SK-N-SH (cell line): ENCODE results near the gene DUOX2. TPM values are rescaled to one million over a fixed set of nuclear protein-coding genes. Genes with fewer than 3 reads are reported as not detected.

Source experiments
- CTCF ChIA-PET: fragments of 300-600, 350-600 bp; formaldehyde crosslinking; extraction: SDS; loops from one replicate; lab custom pipeline; 2021; lab: Yijun Ruan, JAX
- POLR2A ChIA-PET: fragments of 350-600 bp; sonication (Branson Sonifier 250); formaldehyde crosslinking; extraction: SDS; loops from one replicate; lab custom pipeline; 2020; ENCODE audit warnings: antibody characterized with exemption, inconsistent platforms; lab: Yijun Ruan, JAX
- DNase-seq: peaks from one replicate; pipeline ENCODE4 v3.0.0; 2012
- H2AFZ ChIP-seq: fragments of 200-600 bp; sonication (generic); 2 replicates; pipeline ENCODE4 v1.8.1; 2016; ENCODE audit warnings: antibody characterized with exemption, mild to moderate bottlenecking, low read depth
- H3F3A ChIP-seq: fragments of 200-600 bp; sonication (generic); replicated peaks from 2 replicates; pipeline ENCODE3; 2016; ENCODE audit warnings: antibody characterized with exemption, mild to moderate bottlenecking; ENCODE audit not compliant: insufficient read depth
- H3K27ac ChIP-seq, 2 experiments: fragments of 200-500 bp in 1 of 2; fragments of 200-600 bp in 1 of 2; sonication (Bioruptor generic) in 1 of 2; sonication (generic), shearing (Covaris generic) in 1 of 2; 2 replicates each; pipeline versions ENCODE4 v1.5.1 to v1.6.1; 2014 to 2016; ENCODE audit warnings: low read depth in 2 of 2, inconsistent platforms in 1 of 2, low read length in 1 of 2, mild to moderate bottlenecking in 1 of 2, mixed read lengths in 1 of 2
- H3K27me3 ChIP-seq: fragments of 200-600 bp; sonication (generic), shearing (Covaris generic); 2 replicates; pipeline ENCODE4 v1.6.1; 2016; ENCODE audit warnings: mixed run types; ENCODE audit not compliant: insufficient read depth
- H3K36me3 ChIP-seq, 2 experiments: fragments of 200-500 bp in 1 of 2; fragments of 200-600 bp in 1 of 2; sonication (Bioruptor generic) in 1 of 2; sonication (generic) in 1 of 2; replicated peaks in 1 of 2; 2 replicates each; pipeline versions ENCODE3 to v1.5.1; 2014 to 2016; ENCODE audit warnings: low read length in 1 of 2, mild to moderate bottlenecking in 1 of 2; ENCODE audit not compliant: insufficient read depth in 2 of 2, control insufficient read depth in 1 of 2
- H3K4me1 ChIP-seq, 2 experiments: fragments of 200-500 bp in 1 of 2; fragments of 200-600 bp in 1 of 2; sonication (Bioruptor generic) in 1 of 2; sonication (generic), shearing (Covaris generic) in 1 of 2; 2 replicates each; pipeline versions ENCODE4 v1.5.1 to v1.6.1; 2014 to 2016; ENCODE audit warnings: low read depth in 1 of 2, low read length in 1 of 2, mixed run types in 1 of 2; ENCODE audit not compliant: insufficient read depth in 2 of 2, control insufficient read depth in 1 of 2
- H3K4me2 ChIP-seq: fragments of 200-600 bp; sonication (generic), shearing (Covaris generic); 2 replicates; pipeline ENCODE4 v1.6.1; 2017; ENCODE audit warnings: mixed run types
- H3K4me3 ChIP-seq, 2 experiments: fragments of 200-500 bp in 1 of 2; fragments of 200-600 bp in 1 of 2; sonication (Bioruptor generic) in 1 of 2; sonication (generic), shearing (Covaris generic) in 1 of 2; 2 replicates each; pipeline versions ENCODE4 v1.5.1 to v1.8.1; 2014 to 2016; ENCODE audit warnings: low read depth in 2 of 2, inconsistent platforms in 1 of 2, low read length in 1 of 2, mild to moderate bottlenecking in 1 of 2, mixed read lengths in 1 of 2, moderate library complexity in 1 of 2
- H3K79me2 ChIP-seq: fragments of 200-600 bp; sonication (generic); 2 replicates; pipeline ENCODE4 v1.8.1; 2017; ENCODE audit warnings: mild to moderate bottlenecking; ENCODE audit not compliant: insufficient read depth
- H3K9ac ChIP-seq: fragments of 200-600 bp; sonication (generic); 2 replicates; pipeline ENCODE4 v1.6.1; 2017; ENCODE audit warnings: mixed run types
- H3K9me2 ChIP-seq: fragments of 200-600 bp; sonication (generic); 2 replicates; pipeline ENCODE4 v1.6.1; 2017; ENCODE audit warnings: mixed run types
- H3K9me3 ChIP-seq: fragments of 200-600 bp; sonication (generic); 2 replicates; pipeline ENCODE4 v1.6.1; 2017; ENCODE audit warnings: mixed run types, mild to moderate bottlenecking, moderate library complexity
- H4K20me1 ChIP-seq: fragments of 200-600 bp; sonication (generic); 2 replicates; pipeline ENCODE4 v1.6.1; 2017; ENCODE audit warnings: mild to moderate bottlenecking, mixed run types; ENCODE audit not compliant: insufficient read depth
- EP300 ChIP-seq, 2 experiments: IDR thresholded peaks; 2 replicates each; pipeline versions ENCODE4 v1.4.0 to v1.6.1; 2012; ENCODE audit warnings: borderline replicate concordance in 1 of 2, low read depth in 1 of 2, low read length in 1 of 2
- MAX ChIP-seq: IDR thresholded peaks from 2 replicates; pipeline ENCODE4 v1.4.0; 2012; ENCODE audit warnings: low read depth
- MXI1 ChIP-seq: IDR thresholded peaks from 2 replicates; pipeline ENCODE4 v1.6.1; 2012; ENCODE audit warnings: mild to moderate bottlenecking, low read depth, low read length, improper control_type of control experiment
- NFIC ChIP-seq: IDR thresholded peaks from 2 replicates; pipeline ENCODE4 v1.4.0; 2012; ENCODE audit warnings: borderline replicate concordance
- REST ChIP-seq: IDR thresholded peaks from 2 replicates; pipeline ENCODE4 v1.6.1; 2012; ENCODE audit warnings: mild to moderate bottlenecking, low read depth, low read length, moderate library complexity
- SMC3 ChIP-seq: IDR thresholded peaks from 2 replicates; pipeline ENCODE4 v1.6.1; 2012; ENCODE audit warnings: low read depth, low read length, improper control_type of control experiment
- TAF1 ChIP-seq: IDR thresholded peaks from 2 replicates; pipeline ENCODE4 v1.6.1; 2012; ENCODE audit warnings: low read depth, mild to moderate bottlenecking, low read length, moderate library complexity, borderline replicate concordance
- whole genome bisulfite sequencing: methylation state at CpG from one replicate; pipeline ENCODE4 v1.1.6; 2017; ENCODE audit warnings: low lambda C conversion rate; 5-methylcytosine and 5-hydroxymethylcytosine counted together
- polyA plus RNA-seq, 3 experiments: library from polyadenylated mRNA; depleted of rRNA; stranded (reverse); fragments of >200 nt; gene quantifications; 2 replicates each; pipeline ENCODE4 v1.2.3, GENCODE V29; 2012
- TF ChIP-seq, protein P1 (sequence below): IDR thresholded peaks from 2 replicates; pipeline ENCODE4 v1.4.0; 2012; ENCODE audit warnings: low read depth, borderline replicate concordance
- TF ChIP-seq, protein P2 (sequence below): fragments of 200-600 bp; sonication (generic); IDR thresholded peaks from 2 replicates; pipeline ENCODE4 v1.6.1; 2017; ENCODE audit warnings: antibody characterized with exemption, mild to moderate bottlenecking, moderate library complexity

The DUOX2 gene
- polyA plus RNA-seq, 1 of the 3 experiments (the other 2 are of a cell fraction), result not detected

GRCh38 chr15:45134682-45135604 is 21.0 kb upstream of the DUOX2 start:
- TF ChIP-seq TAF1, result no peak
- no peak for TF ChIP-seq EP300 (IDR thresholded peaks at IDR 0.05; ENCODE audit: borderline replicate concordance in 1 of 2, low read depth in 1 of 2, low read length in 1 of 2)
- TF ChIP-seq, protein P1, sequence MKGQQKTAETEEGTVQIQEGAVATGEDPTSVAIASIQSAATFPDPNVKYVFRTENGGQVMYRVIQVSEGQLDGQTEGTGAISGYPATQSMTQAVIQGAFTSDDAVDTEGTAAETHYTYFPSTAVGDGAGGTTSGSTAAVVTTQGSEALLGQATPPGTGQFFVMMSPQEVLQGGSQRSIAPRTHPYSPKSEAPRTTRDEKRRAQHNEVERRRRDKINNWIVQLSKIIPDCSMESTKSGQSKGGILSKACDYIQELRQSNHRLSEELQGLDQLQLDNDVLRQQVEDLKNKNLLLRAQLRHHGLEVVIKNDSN, result no peak
- no peak for TF ChIP-seq SMC3
- TF ChIP-seq MAX, result no peak
- TF ChIP-seq REST, result no peak
- TF ChIP-seq, protein P2, sequence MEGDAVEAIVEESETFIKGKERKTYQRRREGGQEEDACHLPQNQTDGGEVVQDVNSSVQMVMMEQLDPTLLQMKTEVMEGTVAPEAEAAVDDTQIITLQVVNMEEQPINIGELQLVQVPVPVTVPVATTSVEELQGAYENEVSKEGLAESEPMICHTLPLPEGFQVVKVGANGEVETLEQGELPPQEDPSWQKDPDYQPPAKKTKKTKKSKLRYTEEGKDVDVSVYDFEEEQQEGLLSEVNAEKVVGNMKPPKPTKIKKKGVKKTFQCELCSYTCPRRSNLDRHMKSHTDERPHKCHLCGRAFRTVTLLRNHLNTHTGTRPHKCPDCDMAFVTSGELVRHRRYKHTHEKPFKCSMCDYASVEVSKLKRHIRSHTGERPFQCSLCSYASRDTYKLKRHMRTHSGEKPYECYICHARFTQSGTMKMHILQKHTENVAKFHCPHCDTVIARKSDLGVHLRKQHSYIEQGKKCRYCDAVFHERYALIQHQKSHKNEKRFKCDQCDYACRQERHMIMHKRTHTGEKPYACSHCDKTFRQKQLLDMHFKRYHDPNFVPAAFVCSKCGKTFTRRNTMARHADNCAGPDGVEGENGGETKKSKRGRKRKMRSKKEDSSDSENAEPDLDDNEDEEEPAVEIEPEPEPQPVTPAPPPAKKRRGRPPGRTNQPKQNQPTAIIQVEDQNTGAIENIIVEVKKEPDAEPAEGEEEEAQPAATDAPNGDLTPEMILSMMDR, result no peak
- TF ChIP-seq NFIC, result no peak
- no peak for TF ChIP-seq MXI1
- H3K9ac ChIP-seq, result no peak overlapping the region
- peaks cover 0 to 23% of the 10 kb centered on the region in 2 experiments; a peak in 1 of 4 replicates for H3K4me1 ChIP-seq
- H3K27ac ChIP-seq, result no peak overlapping the region
- ChIA-PET POLR2A (no interaction called here), CTCF (interaction anchor here (1.3 to 6.0 kb wide), 2 partner anchors 17 to 70 kb away, joined by 3 to 52 read pairs; no protein-coding TSS in a partner anchor)
- no peaks in the 10 kb centered on the region for H3K79me2 ChIP-seq
- H3K9me3 ChIP-seq, result no peaks in the 10 kb centered on the region
- no peaks in the 10 kb centered on the region for H3K36me3 ChIP-seq
- no peak overlapping the region for H3K4me3 ChIP-seq
- H2AFZ ChIP-seq, result no peak overlapping the region
- WGBS, result 94% methylated on average over 29 of the region's 57 CpGs
- no peaks in the 10 kb centered on the region for H4K20me1 ChIP-seq
- no peak for DNase-seq
- H3K27me3 ChIP-seq, result no peaks in the 10 kb centered on the region
- no peak overlapping the region for H3K4me2 ChIP-seq
- H3K9me2 ChIP-seq, result no peaks in the 10 kb centered on the region
- H3F3A ChIP-seq, result no peaks in the 10 kb centered on the region
